DMS53 treated with DMSO at 0.1 percent for 48 hours (cell line): Measurements from ENCODE around the gene WNK1.
"Not testable (repeated sequence)": the region's sequence is repeated elsewhere in the genome, so short reads cannot be mapped to it uniquely, and the experiment has no call there.

ENCODE experiments used
- DNase-seq: peaks from one replicate; lab custom pipeline; 2025; ENCODE audit not compliant: unreplicated experiment; lab: John Stamatoyannopoulos, UW

WNK1 gene

DNA sequence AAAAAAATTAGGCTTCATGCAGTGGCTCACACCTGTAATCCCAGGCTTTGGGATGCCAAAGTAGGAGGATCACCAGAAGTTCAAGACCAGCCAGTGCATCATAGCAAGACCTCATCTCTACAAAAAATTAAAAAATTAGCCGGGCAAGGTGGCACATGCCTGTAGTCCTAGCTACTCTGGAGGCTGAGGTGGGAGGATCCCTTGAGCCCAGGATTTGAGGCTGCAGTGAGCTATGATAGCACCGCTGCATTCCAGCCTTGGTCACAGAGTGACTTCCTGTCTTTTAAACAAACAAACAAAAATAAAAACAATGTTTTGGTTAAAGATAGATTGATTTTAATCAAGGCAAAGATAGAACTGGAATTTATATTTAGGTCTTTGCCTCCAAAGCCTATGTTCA lies 60.6 kb downstream of the WNK1 start:
- no peak for DNase-seq

DNA sequence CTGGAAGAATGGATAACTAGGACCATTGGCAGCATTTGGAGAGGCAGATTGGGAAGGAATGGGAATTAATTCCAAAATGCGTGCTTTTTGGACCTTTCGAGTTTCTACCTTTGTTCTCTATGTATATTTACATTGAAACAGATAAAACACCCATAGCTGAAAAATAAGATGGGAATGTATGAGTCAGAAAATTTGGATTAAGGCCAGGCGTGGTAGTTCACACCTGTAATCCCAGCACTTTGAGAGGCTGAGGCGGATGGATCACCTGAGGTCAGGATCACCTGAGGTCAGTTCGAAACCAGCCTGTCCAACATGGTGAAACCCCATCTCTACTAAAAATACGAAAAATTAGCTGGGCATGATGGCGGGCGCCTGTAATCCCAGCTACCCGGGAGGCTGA lies 65.1 kb downstream of the WNK1 start:
- DNase-seq, result peak; percentile 25

DNA sequence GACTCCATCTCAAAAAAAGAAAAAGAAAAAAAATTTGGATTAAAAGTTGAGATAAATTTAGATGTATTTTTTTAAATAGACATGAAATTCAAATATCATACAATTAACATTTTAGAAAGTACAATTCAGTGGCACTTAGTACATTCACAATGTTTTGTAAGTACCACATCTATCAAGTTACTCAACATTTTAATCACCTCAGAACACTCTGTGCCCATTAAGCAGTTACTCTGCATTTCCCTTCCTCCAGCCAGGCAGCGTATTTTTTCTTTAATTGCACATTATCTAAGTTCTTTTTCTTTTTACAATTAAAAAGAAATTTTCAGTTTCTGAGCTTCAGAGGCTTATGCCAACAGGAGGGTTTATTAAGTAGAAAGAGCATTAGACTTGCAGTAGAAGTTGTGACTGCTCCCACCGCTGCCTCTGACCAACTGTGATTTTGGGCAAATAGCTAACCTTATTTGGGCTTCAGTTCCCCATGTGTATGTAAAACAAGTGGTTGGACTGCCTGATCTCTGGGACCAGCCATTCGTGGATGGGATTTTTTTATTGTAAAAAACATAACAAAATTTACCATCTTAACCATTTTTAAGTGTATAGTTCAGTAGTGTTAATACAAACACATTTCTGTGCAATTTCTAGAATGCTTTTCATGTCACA lies 65.7 kb downstream of the WNK1 start:
- no peak for DNase-seq

DNA sequence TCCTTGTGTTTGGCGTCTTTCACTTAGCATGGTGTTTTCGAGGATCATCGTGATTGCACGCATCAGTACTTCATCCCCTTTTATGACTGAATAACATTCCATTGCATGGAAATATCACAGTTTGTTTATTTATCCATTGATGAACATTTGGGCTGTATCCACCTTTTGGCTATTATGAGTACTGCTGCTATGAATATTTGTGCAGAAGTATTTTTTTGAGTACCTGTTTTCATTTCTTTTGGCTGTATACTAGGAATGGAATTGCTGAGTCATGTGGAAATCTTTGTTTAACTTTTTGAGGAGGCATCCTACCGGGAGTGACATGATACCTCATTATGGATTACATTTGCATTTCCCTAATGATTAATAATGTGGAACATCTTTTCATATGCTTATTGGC lies 66.4 kb downstream of the WNK1 start:
- DNase-seq, result no peak

DNA sequence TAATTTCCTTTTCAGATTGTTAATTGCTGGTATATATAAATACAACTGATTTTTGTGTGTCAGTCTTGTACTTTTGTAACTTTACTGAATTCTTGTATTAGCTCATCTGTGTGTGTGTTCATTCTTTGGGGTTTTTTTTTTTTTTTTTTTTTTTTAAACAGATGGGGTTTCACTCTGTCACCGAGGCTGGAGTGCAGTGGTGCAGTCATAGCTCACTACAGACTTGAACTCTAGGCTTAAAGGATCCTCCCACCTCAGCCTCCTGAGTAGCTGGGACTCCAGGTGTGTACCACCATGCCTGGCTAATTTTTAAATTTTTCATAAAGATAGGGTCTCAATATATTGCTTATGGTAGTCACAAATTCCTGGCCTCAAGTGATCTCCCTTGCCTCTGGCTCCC lies 68.0 kb downstream of the WNK1 start:
- DNase-seq, result no peak

DNA sequence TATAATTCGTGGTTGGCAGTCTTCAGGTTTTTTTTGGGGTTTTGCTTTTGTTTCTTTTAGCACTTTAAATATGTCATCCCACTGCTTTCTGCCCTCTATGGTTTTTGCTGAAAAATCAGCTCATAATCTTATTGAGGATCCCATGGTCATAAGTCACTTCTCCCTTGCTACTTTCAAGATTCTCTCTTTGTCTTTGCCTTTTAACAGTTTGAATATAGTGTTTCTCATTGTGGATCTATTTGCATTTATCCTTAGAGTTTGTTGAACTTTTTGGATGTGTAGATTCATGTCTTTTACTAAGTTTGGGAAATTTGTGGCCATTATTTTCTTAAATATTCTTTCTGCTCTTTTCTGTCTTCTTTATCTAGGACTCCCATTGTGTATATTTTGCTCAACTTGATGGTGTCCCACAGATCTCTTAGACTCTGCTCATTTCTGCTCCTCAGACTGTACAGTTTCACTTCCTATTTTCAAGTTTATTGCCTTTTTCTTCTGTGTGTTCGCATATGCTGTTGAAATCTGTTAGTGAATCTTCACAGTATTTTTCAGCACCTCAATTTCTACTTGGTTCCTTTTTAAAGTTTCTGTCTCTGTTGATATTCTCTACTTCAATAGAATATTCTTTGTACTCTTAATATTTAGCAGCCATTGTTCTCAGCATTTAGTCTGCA lies 70.8 kb downstream of the WNK1 start:
- no peak for DNase-seq

DNA sequence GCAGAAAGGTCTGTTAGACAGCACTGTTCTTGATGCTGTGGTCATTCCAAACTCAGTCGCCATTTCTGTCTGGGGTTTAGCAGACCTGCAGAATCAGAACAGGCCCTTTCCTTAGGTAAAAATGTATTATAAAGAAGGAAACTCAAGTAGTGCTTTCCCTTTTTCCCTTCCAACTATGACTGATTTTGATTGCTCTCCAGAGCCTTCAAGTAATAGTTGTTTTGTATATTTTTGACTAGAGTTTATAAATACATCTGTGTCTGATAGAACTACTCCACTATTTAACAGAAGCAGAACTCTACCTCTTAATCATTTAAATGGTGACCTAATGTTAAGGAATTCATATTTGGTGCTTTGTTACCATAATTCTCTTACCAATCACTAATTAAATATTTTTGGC lies 74.0 kb downstream of the WNK1 start:
- no peak for DNase-seq

DNA sequence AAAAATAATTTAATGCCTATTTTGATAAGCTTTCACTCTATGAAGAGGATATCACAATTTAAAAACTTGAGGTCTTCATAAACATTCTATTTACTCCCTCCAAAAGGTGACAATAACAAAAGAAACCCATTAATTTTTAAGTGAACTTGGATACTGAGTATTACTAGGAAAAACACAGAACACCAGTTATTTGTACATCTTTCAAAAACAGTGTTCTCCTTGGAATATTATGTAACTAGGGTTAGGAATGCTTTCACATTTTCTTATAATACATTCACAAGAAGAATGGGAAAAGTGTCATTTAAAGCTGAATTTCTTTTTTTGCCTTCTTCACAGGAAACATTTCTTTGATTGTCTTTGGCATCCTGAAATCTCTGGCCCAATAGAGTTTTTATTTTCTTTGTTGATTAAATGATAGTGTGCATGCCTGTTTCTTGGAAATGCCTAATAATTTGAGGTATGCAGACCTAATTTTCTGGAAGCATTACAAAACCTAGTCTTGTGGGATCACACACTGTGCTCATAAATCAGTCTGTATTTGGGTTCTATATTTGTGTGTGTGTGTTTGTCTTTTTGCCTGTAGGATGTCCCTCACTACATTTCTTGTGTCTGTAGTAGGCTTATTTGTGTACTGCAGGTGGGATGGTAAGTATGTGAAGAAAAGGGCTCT lies 76.5 kb downstream of the WNK1 start:
- DNase-seq, result no peak

DNA sequence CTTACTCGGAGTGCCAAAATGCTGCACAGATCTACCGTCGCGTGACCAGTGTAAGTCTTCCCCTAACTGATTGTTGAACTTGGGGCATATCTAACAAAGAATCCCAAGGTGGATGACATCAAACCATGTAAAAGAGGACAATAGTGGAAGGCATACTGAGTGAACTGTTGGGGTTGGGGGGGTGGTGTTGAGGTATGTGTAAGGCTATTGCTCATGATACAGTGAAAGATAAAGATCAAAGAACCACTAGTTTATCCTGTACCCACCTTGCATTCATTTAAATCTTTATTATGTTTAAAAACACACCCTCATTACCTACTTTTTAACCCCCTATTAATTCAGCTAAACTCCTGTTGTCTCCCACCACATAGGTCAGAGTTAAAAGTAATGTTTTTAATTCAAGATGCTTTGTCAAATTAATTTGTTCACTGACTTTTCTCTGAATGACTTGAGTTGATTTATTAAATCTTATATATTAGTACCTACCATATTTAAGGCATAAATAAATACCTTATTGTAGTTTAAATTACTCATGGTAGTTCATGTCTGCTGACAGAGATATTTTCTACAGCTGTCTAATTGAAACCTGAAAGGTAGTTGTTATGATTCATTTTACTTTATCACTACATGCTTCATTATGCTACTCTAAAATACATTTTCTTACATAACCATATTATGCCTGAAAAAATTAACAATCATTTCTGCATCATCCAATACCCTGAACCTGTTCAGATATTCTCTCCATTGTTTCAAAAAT lies 77.9 kb downstream of the WNK1 start:
- no peak for DNase-seq

DNA sequence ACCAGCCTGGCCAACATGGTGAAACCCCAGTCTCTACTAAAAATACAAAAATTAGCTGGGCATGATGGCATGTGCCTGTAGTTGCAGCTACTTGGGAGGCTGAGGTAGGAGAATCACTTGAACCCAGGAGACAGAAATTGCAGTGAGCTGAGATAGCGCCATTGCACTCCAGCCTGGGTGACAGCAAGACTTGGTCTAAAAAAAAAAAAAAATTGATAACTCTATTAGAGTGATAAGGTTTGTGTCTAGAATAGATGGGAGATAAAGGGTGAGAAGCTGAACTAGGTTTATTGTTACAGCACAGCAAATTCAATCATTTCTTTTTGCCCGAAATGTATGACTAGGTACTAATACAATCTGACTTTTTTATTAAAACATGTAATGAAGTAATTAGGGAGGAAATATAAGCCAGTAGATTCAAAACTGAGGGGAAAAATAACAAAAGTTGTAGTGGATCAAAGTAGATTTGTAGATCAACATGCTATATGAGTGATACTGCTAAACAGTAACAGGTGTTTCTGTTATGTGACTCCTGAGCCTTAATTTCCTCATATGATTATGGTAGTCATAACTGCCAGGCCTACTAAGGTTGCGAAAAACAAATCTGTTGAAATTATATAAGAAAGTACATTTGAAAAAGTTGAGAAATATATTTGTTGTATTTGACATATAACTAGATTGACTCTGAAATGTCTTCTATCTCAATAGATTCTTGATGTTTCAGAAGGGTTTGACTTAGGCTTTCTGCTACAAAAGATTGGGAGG lies 83.6 kb downstream of the WNK1 start:
- no peak for DNase-seq

DNA sequence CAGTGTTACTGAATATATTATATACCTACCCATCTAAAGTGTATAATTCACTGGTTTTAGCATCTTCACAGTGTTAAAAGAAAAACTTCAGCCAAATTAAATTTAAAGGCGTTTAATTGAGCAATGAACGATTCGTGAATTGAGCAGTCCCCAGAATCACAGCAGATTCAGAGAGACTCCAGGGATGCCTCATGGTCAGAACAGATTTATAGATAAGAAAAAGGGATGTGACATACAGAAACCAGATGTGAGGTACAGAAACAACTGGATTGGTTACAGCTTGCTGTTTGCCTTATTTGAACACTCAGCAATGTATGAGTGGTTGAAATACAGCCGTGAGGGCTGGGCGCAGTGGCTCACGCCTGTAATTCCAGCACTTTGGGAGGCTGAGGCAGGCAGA lies 84.6 kb downstream of the WNK1 start:
- DNase-seq, result no peak

DNA sequence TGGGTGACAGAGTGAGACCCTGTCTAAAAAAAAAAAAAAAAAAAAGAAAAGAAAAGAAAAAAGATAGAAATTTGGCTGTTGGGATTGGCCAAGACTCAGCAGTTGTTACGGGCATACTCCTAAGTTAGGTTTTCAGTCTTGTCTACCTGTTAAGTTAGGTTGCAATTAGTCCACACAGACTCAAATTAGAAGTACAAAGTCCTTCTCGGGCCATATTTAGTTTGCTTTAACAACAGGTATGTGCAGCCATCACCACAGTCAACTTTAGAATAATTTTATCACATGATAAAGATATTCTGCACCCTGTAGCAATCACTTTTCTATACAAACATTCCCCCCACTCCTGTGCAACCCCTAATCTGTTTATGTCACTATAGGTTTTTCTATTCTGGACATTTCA lies 85.2 kb downstream of the WNK1 start:
- no peak for DNase-seq

DNA sequence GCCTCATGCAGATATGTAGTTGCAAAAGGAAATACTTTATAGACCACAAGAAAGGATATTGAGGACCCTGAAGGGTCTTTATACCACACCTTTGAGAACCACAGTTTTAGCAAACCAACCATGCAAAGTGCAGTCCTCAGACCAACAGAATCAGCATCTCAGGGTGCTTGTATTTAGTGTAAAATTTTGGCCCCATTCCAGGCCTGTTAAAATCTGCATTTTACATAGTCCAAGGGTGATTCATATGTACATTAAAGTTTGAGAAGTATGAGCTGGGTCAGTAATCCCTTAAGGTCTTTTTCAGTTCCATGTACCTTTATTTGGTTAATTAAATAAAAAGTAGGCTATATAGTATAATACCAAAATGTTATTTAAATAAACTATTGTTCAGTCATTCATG lies 91.2 kb downstream of the WNK1 start:
- DNase-seq, result no peak

DNA sequence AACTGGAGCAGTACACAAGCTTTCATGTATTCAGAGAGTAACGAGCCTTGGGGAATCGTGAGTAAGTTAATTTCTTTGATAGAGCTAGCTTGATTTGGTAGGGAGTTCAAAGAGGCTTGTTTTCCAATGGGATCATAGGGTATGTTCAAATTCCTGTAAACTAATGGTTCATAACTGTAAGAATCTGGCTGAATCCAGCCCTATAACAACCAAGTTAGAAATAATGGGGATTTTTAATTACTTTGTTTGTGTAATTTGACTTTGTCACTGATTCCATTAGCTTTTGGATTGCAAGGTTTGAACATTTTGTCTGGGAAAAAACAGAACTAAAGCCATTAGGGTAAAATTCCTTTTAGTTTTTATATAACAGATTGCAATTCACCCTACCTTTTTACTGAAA lies 94.0 kb downstream of the WNK1 start:
- DNase-seq, result no peak

DNA sequence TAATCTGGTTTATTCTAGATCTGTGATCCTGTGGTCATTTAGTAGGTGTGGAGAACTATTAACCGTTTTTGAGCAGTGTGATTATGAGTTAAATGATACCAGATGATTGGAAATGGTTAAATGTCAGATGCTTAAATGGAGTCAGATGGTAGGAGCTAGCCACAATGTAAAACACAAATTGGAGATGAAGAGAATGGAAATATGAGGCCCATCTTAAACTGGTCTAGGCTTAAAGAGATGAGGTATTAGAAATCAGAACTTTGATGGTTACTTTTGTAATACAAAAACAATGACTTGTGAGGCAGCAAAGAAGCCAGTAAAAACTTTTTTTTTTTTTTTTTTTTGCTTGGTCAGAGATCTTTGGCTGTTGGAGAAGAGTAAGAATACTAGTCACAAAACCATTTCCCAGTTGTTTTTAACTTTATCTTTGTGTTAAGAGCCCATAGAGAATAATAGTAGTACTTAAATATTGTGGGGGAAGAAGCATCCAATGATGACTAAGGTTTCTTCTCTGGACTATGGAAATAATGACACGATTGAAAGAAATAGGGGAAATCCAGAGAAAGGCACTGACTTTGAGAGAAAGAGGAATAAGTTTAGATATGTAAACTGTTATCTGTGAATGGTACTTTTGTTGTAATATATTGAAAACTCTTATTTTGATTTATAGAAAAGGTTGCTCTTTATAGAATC lies 95.9 kb downstream of the WNK1 start:
- no peak for DNase-seq

DNA sequence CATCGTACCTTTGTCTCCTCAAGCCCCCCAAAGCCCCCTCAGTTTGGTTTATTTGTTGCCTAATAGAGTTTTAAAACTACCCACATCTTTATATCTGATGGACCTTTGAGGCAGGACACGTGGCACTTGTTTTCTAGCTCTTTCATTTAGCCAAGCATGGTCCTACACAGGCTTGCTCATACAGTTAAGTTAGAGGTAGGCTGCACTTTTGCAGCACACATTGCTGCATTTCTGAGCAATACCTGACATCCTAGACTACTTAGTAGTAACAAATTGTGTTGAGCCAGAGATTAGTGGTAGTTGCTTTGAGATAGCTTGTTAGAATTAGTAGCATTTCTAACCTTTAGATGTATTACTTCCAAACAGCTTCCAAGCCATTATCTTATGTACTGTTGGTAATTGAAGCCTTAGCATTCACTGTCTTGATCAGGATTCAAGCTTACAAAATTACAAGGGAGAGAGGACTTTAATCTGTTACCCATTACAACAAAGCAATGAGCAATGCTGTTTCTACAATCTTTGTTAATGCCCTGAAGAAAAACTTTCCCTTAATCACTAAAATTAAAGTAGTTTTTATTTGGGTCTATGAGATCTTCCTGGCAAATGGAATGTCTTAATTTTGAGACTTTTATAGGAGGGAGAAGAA lies 96.6 kb downstream of the WNK1 start:
- DNase-seq, result no peak

DNA sequence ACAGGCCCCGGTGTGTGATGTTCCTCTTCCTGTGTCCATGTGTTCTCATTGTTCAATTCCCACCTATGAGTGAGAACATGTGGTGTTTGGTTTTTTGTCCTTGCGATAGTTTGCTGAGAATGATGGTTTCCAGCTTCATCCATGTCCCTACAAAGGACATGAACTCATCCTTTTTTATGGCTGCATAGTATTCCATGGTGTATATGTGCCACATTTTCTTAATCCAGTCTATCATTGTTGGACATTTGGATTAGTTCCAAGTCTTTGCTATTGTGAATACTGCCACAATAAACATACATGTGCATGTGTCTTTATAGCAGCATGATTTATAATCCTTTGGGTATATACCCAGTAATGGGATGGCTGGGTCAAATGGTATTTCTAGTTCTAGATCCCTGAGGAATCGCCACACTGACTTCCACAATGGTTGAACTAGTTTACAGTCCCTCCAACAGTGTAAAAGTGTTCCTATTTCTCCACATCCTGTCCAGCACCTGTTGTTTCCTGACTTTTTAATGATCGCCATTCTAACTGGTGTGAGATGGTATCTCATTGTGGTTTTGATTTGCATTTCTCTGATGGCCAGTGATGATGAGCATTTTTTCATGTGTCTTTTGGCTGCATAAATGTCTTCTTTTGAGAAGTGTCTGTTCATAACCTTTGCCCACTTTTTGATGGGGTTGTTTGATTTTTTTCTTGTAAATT lies 97.5 kb downstream of the WNK1 start:
- not testable (repeated sequence) for DNase-seq

DNA sequence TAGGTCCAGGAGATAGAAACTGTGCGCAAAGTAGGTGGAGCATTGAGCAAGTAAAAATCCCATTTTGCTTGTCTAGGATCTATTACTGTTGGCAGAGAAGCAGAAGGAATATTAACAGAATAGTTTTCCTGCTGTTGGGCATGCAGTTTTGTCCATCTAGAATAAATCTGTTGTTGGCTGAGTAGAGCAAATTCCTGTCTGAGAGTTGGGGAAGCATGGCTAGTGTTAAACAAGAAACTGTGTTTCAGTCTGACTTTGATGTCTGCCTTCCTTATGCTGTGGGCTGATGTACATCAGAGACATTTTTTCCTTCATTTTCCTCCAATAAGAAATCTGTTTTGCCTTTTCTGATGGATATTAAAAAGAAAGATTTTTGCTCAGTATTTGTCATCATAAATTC lies 99.0 kb downstream of the WNK1 start:
- no peak for DNase-seq

DNA sequence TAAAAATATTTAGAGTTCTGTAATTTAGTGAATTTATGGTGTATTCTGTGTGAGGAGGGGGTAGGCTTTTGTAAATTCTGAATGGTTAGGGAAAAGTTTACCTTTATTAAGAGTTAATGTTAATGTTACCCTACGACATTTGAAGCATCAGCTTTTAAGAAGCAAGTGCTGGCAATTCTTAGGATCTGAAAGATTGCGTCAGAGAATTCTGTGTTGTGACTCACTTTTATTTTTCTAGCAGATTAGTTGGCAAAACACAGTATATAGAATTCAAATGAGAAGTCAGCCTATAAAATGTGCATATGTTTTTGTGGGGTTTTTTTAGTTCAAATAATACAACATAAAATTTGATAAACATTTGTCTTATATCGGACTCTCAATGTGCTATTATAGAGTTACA lies 99.5 kb downstream of the WNK1 start:
- DNase-seq, result no peak
